ENCODE results near the gene NUP58. TPM values are rescaled to one million over a fixed set of nuclear protein-coding genes. Genes with fewer than 3 reads are reported as not detected.

The NUP58 gene
- total and polyA plus RNA-seq, 9 of the 15 experiments (the other 6 are each of a cell fraction or from before 2014, with no cell fraction given): 12.5 to 98.0 (median 42.6) TPM

DNA sequence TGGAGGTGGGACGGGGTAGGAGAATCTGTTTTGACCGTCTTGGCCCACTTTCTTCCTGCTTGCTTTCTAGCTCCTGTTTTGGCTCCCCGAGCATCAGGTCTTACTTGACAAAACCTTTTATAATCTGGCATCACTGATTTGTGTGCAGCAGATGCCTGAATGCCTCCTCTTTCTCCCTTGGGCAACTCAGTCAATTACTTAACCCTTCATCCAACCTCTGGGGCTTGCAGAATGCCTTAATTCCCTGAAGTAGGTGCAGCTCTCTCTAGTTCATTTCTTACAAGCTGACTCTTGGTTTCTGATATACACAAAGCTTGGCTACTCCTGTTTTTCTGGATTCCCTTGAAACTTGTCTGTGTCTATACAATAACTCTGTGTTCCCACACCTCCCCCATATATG, 5.7 kb upstream of the NUP58 start:
- ATAC-seq (no peak), FAIRE-seq (no peak), DNase-seq (ENCODE audit: extremely low read depth in 1 of 4, low spot score in 3 of 4) (no peak)
- Histone ChIP-seq H3K9me1 (ENCODE audit: control insufficient read depth, insufficient read depth, low read length) (no peaks in the 10 kb centered on the region), H3K27me3 (ENCODE audit: control insufficient read depth in 2 of 2, insufficient read depth in 2 of 2, low read length in 2 of 2) (no peaks in the 10 kb centered on the region), H3K9me3 (replicated peaks; ENCODE audit: control insufficient read depth, insufficient read depth, low read depth, low read length) (peaks cover 3% of the 10 kb centered on the region; the same call in 1 of the 2 replicates), H3K4me1 (replicated peaks in 1 of 2; ENCODE audit: control insufficient read depth in 2 of 2, insufficient read depth in 2 of 2, low read length in 2 of 2) (peaks cover 2 to 9% of the 10 kb centered on the region in 2 experiments; a peak in 4 of 5 replicates), H3K36me3 (ENCODE audit: control insufficient read depth, insufficient read depth, low read length) (no peaks in the 10 kb centered on the region), H3K4me2 (ENCODE audit: insufficient read depth, low read length) (no peak overlapping the region), H3K79me2 (ENCODE audit: control insufficient read depth, insufficient read depth, low read length) (no peaks in the 10 kb centered on the region), H4K20me1 (replicated peaks; ENCODE audit: control insufficient read depth, insufficient read depth, low read length) (no peaks in the 10 kb centered on the region), H2AFZ (ENCODE audit: low read depth, low read length) (0 out of 2 replicates have a peak overlapping the region, but pooled peaks have one; percentile 22), H3K27ac (ENCODE audit: extremely low read depth, low read depth, low read length) (no peak overlapping the region), H3K4me3 (no peak overlapping the region), H3K9ac (ENCODE audit: insufficient read depth in 1 of 2, low read depth in 2 of 2, low read length in 2 of 2) (no peak overlapping the region; a peak in 1 of 4 replicates)
- in situ Hi-C loops (cut with MboI) (no loop called here), intact Hi-C loops (cut with micrococcal nuclease) (no loop called here)
- POLR2A ChIA-PET: interaction anchor here (1.1 kb wide), 1 partner anchor 12 kb away, joined by 3 read pairs; no protein-coding TSS in a partner anchor
- WGBS (ENCODE audit: insufficient coverage, low coverage, missing lambda C conversion rate): 26% methylated on average over 3 of the region's 3 CpGs
- CTCF ChIA-PET (ENCODE audit: low intra/inter-chr PET ratio): no interaction called here
- no TSS peak for BruUV-seq (replicated peaks)
- TF ChIP-seq CCAR2 (IDR thresholded peaks at IDR 0.05; ENCODE audit: low read depth, low read length): no peak
- TF ChIP-seq ARHGAP35 (IDR thresholded peaks at IDR 0.05; ENCODE audit: partially characterized antibody): no peak
- TF ChIP-seq, protein P1, sequence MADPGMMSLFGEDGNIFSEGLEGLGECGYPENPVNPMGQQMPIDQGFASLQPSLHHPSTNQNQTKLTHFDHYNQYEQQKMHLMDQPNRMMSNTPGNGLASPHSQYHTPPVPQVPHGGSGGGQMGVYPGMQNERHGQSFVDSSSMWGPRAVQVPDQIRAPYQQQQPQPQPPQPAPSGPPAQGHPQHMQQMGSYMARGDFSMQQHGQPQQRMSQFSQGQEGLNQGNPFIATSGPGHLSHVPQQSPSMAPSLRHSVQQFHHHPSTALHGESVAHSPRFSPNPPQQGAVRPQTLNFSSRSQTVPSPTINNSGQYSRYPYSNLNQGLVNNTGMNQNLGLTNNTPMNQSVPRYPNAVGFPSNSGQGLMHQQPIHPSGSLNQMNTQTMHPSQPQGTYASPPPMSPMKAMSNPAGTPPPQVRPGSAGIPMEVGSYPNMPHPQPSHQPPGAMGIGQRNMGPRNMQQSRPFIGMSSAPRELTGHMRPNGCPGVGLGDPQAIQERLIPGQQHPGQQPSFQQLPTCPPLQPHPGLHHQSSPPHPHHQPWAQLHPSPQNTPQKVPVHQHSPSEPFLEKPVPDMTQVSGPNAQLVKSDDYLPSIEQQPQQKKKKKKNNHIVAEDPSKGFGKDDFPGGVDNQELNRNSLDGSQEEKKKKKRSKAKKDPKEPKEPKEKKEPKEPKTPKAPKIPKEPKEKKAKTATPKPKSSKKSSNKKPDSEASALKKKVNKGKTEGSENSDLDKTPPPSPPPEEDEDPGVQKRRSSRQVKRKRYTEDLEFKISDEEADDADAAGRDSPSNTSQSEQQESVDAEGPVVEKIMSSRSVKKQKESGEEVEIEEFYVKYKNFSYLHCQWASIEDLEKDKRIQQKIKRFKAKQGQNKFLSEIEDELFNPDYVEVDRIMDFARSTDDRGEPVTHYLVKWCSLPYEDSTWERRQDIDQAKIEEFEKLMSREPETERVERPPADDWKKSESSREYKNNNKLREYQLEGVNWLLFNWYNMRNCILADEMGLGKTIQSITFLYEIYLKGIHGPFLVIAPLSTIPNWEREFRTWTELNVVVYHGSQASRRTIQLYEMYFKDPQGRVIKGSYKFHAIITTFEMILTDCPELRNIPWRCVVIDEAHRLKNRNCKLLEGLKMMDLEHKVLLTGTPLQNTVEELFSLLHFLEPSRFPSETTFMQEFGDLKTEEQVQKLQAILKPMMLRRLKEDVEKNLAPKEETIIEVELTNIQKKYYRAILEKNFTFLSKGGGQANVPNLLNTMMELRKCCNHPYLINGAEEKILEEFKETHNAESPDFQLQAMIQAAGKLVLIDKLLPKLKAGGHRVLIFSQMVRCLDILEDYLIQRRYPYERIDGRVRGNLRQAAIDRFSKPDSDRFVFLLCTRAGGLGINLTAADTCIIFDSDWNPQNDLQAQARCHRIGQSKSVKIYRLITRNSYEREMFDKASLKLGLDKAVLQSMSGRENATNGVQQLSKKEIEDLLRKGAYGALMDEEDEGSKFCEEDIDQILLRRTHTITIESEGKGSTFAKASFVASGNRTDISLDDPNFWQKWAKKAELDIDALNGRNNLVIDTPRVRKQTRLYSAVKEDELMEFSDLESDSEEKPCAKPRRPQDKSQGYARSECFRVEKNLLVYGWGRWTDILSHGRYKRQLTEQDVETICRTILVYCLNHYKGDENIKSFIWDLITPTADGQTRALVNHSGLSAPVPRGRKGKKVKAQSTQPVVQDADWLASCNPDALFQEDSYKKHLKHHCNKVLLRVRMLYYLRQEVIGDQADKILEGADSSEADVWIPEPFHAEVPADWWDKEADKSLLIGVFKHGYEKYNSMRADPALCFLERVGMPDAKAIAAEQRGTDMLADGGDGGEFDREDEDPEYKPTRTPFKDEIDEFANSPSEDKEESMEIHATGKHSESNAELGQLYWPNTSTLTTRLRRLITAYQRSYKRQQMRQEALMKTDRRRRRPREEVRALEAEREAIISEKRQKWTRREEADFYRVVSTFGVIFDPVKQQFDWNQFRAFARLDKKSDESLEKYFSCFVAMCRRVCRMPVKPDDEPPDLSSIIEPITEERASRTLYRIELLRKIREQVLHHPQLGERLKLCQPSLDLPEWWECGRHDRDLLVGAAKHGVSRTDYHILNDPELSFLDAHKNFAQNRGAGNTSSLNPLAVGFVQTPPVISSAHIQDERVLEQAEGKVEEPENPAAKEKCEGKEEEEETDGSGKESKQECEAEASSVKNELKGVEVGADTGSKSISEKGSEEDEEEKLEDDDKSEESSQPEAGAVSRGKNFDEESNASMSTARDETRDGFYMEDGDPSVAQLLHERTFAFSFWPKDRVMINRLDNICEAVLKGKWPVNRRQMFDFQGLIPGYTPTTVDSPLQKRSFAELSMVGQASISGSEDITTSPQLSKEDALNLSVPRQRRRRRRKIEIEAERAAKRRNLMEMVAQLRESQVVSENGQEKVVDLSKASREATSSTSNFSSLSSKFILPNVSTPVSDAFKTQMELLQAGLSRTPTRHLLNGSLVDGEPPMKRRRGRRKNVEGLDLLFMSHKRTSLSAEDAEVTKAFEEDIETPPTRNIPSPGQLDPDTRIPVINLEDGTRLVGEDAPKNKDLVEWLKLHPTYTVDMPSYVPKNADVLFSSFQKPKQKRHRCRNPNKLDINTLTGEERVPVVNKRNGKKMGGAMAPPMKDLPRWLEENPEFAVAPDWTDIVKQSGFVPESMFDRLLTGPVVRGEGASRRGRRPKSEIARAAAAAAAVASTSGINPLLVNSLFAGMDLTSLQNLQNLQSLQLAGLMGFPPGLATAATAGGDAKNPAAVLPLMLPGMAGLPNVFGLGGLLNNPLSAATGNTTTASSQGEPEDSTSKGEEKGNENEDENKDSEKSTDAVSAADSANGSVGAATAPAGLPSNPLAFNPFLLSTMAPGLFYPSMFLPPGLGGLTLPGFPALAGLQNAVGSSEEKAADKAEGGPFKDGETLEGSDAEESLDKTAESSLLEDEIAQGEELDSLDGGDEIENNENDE (IDR thresholded peaks at IDR 0.05; ENCODE audit: low read depth, low read length): no peak
- TF ChIP-seq TRIM24 (IDR thresholded peaks at IDR 0.05): no peak
- TF ChIP-seq, protein P2, sequence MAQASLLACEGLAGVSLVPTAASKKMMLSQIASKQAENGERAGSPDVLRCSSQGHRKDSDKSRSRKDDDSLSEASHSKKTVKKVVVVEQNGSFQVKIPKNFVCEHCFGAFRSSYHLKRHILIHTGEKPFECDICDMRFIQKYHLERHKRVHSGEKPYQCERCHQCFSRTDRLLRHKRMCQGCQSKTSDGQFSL (CRISPR knock-in tag; IDR thresholded peaks at IDR 0.05): no peak
- TF ChIP-seq, protein P2 (tag; IDR thresholded peaks at IDR 0.05): no peak
- no peak for TF ChIP-seq CBX5 (IDR thresholded peaks at IDR 0.05; ENCODE audit: borderline replicate concordance, low read depth)
- TF ChIP-seq, protein P3, sequence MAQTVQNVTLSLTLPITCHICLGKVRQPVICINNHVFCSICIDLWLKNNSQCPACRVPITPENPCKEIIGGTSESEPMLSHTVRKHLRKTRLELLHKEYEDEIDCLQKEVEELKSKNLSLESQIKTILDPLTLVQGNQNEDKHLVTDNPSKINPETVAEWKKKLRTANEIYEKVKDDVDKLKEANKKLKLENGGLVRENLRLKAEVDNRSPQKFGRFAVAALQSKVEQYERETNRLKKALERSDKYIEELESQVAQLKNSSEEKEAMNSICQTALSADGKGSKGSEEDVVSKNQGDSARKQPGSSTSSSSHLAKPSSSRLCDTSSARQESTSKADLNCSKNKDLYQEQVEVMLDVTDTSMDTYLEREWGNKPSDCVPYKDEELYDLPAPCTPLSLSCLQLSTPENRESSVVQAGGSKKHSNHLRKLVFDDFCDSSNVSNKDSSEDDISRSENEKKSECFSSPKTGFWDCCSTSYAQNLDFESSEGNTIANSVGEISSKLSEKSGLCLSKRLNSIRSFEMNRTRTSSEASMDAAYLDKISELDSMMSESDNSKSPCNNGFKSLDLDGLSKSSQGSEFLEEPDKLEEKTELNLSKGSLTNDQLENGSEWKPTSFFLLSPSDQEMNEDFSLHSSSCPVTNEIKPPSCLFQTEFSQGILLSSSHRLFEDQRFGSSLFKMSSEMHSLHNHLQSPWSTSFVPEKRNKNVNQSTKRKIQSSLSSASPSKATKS (CRISPR knock-in tag; IDR thresholded peaks at IDR 0.05): no peak
